Fibroblast of villous mesenchyme (primary cell): ENCODE results near the gene ARFGEF3. TPM values are rescaled to one million over a fixed set of nuclear protein-coding genes. Genes with fewer than 3 reads are reported as not detected.

Experiments used
- DNase-seq: peaks from one replicate; pipeline ENCODE4 v3.0.0-alpha.2; 2010; ENCODE audit warnings: low read depth
- H3K4me3 ChIP-seq: 2 replicates; pipeline ENCODE4 v1.5.1; 2011; ENCODE audit warnings: low read depth, mild to moderate bottlenecking, low read length
- total RNA-seq: library from RNA; depleted of rRNA; stranded (reverse); fragments of >200 nt; gene quantifications from 2 replicates; pipeline ENCODE4 v1.2.3, GENCODE V29; 2012
- TF ChIP-seq, protein P1 (sequence below): IDR thresholded peaks from 2 replicates; pipeline ENCODE4 v1.5.1; 2012; ENCODE audit warnings: low read depth, mild to moderate bottlenecking, low read length; ENCODE audit not compliant: insufficient read depth

The ARFGEF3 gene
- total RNA-seq, 1 donor: under 0.01 TPM

DNA sequence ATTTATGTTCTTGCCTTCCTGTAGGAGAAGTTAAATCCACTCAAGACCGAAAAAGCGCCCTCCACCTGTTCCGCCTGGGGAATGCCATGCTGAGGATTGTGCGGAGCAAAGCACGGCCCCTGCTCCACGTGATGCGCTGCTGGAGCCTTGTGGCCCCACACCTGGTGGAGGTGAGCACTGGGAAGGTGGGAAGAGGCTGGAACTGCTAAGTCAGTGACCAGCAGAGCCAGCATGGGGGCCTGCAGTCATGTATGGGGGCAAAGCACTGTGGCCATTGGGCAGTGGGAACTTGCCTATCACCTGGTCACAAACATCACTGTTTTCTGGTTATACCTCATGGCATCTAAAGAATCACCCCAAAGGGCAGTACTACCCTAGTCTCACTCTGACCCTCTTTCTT, 135.0 kb downstream of the ARFGEF3 start:
- DNase-seq: no peak
- no peak overlapping the region for H3K4me3 ChIP-seq
- TF ChIP-seq, protein P1, sequence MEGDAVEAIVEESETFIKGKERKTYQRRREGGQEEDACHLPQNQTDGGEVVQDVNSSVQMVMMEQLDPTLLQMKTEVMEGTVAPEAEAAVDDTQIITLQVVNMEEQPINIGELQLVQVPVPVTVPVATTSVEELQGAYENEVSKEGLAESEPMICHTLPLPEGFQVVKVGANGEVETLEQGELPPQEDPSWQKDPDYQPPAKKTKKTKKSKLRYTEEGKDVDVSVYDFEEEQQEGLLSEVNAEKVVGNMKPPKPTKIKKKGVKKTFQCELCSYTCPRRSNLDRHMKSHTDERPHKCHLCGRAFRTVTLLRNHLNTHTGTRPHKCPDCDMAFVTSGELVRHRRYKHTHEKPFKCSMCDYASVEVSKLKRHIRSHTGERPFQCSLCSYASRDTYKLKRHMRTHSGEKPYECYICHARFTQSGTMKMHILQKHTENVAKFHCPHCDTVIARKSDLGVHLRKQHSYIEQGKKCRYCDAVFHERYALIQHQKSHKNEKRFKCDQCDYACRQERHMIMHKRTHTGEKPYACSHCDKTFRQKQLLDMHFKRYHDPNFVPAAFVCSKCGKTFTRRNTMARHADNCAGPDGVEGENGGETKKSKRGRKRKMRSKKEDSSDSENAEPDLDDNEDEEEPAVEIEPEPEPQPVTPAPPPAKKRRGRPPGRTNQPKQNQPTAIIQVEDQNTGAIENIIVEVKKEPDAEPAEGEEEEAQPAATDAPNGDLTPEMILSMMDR: no peak

DNA sequence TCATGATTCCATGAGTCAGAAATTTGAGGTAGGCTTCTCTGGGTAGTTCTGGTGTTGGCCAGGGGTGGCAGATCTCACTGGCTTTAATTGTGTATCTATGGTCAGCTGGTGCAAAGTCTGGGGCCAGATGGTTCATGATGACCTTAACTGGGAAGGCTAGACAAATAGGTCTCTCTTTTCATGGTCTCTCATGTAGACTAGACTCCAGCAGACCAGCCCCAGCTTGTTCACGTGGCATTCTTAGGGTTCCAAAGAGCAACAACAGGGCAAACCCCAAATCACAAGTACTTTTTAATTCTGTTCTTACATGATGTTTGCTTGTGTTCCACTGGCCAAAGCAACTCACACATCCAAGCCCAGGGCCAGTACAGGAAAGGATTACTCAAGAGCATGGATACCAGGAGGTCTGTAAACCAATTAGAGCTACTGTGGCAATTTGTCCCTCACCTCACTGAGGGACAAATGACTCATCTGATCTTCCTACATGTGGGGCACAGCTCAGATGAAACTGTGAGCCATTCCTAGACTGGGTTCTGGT, 136.1 kb downstream of the ARFGEF3 start:
- DNase-seq: no peak

DNA sequence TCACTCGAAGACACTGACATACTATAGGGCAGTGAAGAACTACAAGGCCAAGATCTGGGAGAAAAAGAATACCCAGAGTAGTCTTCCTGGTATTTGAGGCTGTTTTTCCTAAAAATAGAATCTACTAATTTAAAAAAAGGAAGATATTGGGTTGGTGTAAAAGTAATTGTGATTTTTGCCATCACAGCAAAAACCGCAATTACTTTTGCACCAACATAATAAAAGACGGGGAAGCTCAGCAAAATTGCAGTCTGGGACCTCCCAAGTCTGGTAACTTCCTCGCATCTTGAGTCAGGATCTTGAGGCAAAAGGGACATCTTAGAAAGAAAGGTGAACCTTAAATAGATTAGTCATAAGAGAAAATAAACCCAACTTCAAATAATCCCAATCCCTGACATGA, 138.7 kb downstream of the ARFGEF3 start:
- TF ChIP-seq, protein P1: no peak
- H3K4me3 ChIP-seq: no peak overlapping the region
- DNase-seq: no peak

More for the DNA sequence above, 136.1 kb downstream of the ARFGEF3 start:
- TF ChIP-seq, protein P1: no peak
- H3K4me3 ChIP-seq: no peak overlapping the region

DNA sequence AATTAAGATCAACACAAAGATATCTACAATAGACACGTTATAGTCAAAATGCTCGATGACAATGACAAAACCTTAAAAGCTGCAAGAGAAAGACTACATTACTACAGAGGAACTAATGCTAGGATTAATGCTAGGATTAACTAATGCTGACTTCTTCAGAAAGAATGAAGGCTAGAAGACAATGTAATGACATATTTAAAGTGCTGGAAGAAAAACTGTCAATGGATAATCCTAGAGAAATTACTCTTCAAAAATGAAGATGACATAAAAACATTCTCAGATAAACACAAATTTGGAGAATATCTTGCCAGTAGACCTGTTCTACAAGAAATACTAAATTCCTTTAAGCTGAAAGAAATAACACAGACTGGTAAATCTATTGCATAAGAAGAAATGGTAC, 140.8 kb downstream of the ARFGEF3 start:
- no peak overlapping the region for H3K4me3 ChIP-seq
- no peak for DNase-seq
- TF ChIP-seq, protein P1: no peak

DNA sequence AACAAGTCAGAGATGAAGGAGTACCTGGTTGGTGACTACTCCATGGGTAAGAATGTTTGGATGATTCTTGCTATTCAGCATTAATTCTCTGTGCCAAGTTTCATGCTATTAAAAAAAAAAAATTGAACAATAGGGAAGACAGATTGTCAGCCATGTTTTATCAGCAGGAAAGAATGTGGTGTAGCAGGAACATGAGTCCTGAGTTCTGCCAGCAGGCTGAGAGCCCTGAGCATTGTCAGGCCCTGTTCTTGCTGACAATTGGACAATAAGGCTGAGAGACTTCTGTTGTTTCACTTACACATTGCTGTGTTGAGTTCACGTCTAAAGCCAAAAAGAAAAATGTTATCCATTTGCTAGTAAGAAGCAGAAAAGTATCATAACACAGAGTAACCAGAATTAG, 145.6 kb downstream of the ARFGEF3 start:
- H3K4me3 ChIP-seq: no peak overlapping the region
- TF ChIP-seq, protein P1: no peak
- no peak for DNase-seq

DNA sequence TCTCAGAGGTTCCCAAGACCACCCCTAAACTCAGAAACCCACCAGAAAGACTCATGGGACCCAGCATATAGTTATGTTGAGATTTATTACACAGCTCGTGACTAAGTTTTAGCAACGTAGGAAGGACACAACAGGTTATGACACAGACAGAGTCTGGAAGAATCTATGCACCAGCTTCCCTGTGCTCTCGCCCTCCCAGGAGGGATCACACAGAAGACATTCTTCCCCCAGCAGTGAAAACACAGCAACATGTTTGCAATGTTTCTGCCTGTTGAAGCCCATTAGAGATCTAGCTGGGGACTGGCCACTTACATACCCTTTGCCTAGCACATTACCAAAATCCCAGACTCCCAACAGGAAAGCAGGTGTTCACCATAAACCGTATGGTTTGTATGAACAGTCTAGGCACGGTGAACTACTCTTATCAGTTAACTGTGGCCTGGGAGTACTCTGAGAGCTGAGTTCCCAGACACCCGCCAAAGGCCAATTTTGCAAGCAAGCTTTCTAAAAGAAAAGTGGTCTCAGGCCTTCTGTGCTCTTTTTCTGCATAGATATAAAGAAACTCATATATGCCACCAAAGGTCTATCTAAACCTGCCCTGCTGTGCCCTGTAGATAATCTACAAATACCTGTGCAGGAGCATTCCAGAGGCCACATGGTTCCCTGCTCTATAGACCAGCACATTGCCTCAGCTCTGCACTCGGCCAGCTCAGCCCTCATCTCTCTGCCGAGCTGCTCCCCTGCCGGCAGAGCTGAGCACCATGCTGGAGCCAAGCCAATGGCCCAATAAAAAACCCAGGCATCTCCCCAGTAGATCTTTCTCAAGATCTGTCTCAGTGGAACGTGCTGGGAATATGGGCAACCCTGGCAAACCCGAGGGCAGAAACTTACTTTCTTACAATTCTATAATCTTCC, 146.3 kb downstream of the ARFGEF3 start:
- peak; percentile 25 for DNase-seq
- H3K4me3 ChIP-seq: no peak overlapping the region
- TF ChIP-seq, protein P1: peak; percentile 26

DNA sequence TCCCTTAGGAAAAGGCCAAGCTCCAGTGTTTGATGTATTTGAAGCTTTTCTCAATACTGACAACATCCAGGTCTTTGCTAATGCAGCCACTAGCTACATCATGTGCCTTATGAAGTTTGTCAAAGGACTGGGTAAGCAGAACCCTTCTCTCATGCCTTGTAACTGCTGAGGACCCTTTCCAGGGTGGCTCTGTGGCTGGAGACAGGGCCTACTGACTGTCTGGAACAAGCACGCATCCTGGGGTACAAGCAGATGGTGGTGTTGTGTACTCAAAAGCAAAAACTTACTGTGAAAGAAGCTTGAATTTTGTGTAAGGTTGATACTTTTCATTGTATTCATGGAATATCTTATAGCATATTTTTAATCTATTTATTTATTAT, 147.0 kb downstream of the ARFGEF3 start:
- TF ChIP-seq, protein P1: no peak
- no peak for DNase-seq
- no peak overlapping the region for H3K4me3 ChIP-seq
